NT2/D1 (cell line): Measurements from ENCODE around the gene SUMO1.

Experiments
- DNase-seq: peaks from one replicate; pipeline ENCODE4 v3.0.0-alpha.2; 2011; ENCODE audit warnings: low read depth, low spot score
- H3K27me3 ChIP-seq: 2 replicates; pipeline ENCODE4 v1.6.0; 2011; ENCODE audit warnings: mild to moderate bottlenecking; ENCODE audit not compliant: insufficient read length, insufficient read depth
- H3K36me3 ChIP-seq: 2 replicates; pipeline ENCODE4 v1.6.1; 2011; ENCODE audit warnings: mild to moderate bottlenecking, low read length, mixed read lengths; ENCODE audit not compliant: insufficient read depth, insufficient read length
- H3K4me1 ChIP-seq: 2 replicates; pipeline ENCODE4 v1.5.1; 2011; ENCODE audit not compliant: insufficient read depth, insufficient read length
- H3K4me3 ChIP-seq: 2 replicates; pipeline ENCODE4 v1.5.1; 2011; ENCODE audit warnings: low read depth; ENCODE audit not compliant: insufficient read length
- H3K9ac ChIP-seq: 2 replicates; pipeline ENCODE4 v1.6.0; 2011; ENCODE audit warnings: low read depth; ENCODE audit not compliant: insufficient read length
- H3K9me3 ChIP-seq: 2 replicates; pipeline ENCODE4 v1.5.1; 2011; ENCODE audit warnings: mild to moderate bottlenecking, low read length; ENCODE audit not compliant: insufficient read depth
- SUZ12 ChIP-seq: IDR thresholded peaks from 2 replicates; pipeline ENCODE4 v1.6.1; 2011; ENCODE audit not compliant: insufficient read length, insufficient read depth; ENCODE audit errors: extremely low read depth
- YY1 ChIP-seq: IDR thresholded peaks from 2 replicates; pipeline ENCODE4 v1.6.1; 2011; ENCODE audit not compliant: insufficient read length, insufficient read depth
- ZNF274 ChIP-seq: IDR thresholded peaks from 2 replicates; pipeline ENCODE4 v1.6.1; 2011; ENCODE audit warnings: mild to moderate bottlenecking, low read depth, low read length

The SUMO1 gene

GRCh38 chr2:202221873-202222272, 16.5 kb downstream of the SUMO1 start:
- Histone ChIP-seq H3K4me3 (no peak overlapping the region), H3K27me3 (no peaks in the 10 kb centered on the region), H3K4me1 (no peaks in the 10 kb centered on the region), H3K9me3 (no peaks in the 10 kb centered on the region), H3K36me3 (peaks cover 40% of the 10 kb centered on the region), H3K9ac (no peak overlapping the region)
- DNase-seq = peak; percentile 11
- TF ChIP-seq YY1 (no peak), ZNF274 (no peak), SUZ12 (no peak)

DNA sequence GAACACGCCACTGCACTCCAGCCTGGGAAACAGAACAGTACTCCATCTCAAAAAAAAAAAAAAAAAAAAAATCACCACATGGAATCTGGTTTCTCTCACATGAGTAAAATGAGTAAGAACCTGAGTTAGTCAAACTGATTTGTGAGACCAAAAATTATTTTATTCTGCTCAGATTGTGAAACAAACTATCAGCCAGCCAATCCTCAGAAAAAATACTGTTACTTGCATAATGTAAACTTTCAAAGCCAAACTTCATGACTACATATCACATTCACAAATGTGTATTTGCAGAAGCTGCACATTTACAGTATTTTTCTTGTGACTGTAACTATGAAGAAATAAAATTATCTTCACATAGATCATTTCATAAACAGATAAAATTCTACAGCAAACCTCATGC, 23.2 kb downstream of the SUMO1 start:
- DNase-seq = no peak
- no peak for TF ChIP-seq SUZ12
- no peak for TF ChIP-seq YY1
- no peak for TF ChIP-seq ZNF274
- H3K36me3 ChIP-seq = peaks cover 53% of the 10 kb centered on the region
- no peak overlapping the region for H3K9ac ChIP-seq
- no peaks in the 10 kb centered on the region for H3K9me3 ChIP-seq
- H3K27me3 ChIP-seq = no peaks in the 10 kb centered on the region
- H3K4me3 ChIP-seq = no peak overlapping the region
- no peaks in the 10 kb centered on the region for H3K4me1 ChIP-seq

GRCh38 chr2:202208526-202208925, 29.9 kb downstream of the SUMO1 start:
- peaks cover 57% of the 10 kb centered on the region for H3K36me3 ChIP-seq
- H3K27me3 ChIP-seq = no peaks in the 10 kb centered on the region
- TF ChIP-seq YY1 = no peak
- no peak for DNase-seq
- H3K4me1 ChIP-seq = no peaks in the 10 kb centered on the region
- H3K9ac ChIP-seq = no peak overlapping the region
- no peak overlapping the region for H3K4me3 ChIP-seq
- no peaks in the 10 kb centered on the region for H3K9me3 ChIP-seq

DNA sequence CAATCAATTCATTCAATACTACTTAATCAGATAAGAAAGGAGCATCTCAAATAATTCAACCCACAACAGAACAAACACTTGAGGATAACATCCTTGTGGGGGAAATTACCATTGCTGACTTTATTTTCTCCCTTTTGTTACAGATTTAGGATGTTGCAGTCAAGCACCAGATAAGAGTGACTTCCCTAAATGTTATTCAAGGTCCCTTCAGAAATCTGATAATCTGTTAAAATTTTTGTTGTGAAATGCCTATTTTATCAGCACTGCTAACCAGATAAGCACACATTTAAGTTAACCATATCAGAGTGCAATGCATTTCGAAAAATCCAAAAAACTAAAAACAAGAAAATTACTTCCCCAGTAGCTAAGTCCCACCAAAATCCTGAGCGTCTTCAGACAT, 33.5 kb downstream of the SUMO1 start:
- Histone ChIP-seq H3K4me3 (no peak overlapping the region), H3K36me3 (peaks cover 49% of the 10 kb centered on the region), H3K9ac (no peak overlapping the region), H3K27me3 (no peaks in the 10 kb centered on the region), H3K9me3 (no peaks in the 10 kb centered on the region), H3K4me1 (no peaks in the 10 kb centered on the region)
- TF ChIP-seq ZNF274 (no peak), YY1 (no peak), SUZ12 (no peak)
- no peak for DNase-seq

GRCh38 chr2:202203348-202203747, 35.0 kb downstream of the SUMO1 start:
- no peaks in the 10 kb centered on the region for H3K27me3 ChIP-seq
- H3K4me1 ChIP-seq = no peaks in the 10 kb centered on the region
- no peaks in the 10 kb centered on the region for H3K9me3 ChIP-seq
- no peak for TF ChIP-seq SUZ12
- DNase-seq = no peak
- H3K4me3 ChIP-seq = no peak overlapping the region
- peaks cover 44% of the 10 kb centered on the region for H3K36me3 ChIP-seq
- no peak overlapping the region for H3K9ac ChIP-seq

GRCh38 chr2:202201220-202202160, 36.9 kb downstream of the SUMO1 start:
- H3K4me3 ChIP-seq = no peak overlapping the region

GRCh38 chr2:202196727-202197126, 41.7 kb downstream of the SUMO1 start:
- Histone ChIP-seq H3K4me1 (no peaks in the 10 kb centered on the region), H3K27me3 (no peaks in the 10 kb centered on the region), H3K4me3 (no peak overlapping the region), H3K9ac (no peak overlapping the region), H3K36me3 (peaks cover 1% of the 10 kb centered on the region), H3K9me3 (no peaks in the 10 kb centered on the region)
- no peak for TF ChIP-seq SUZ12
- no peak for TF ChIP-seq YY1
- no peak for DNase-seq

More at GRCh38 chr2:202201220-202202160, 36.9 kb downstream of the SUMO1 start:
- Histone ChIP-seq H3K4me1 (no peaks in the 10 kb centered on the region), H3K27me3 (no peaks in the 10 kb centered on the region), H3K9me3 (no peaks in the 10 kb centered on the region), H3K9ac (no peak overlapping the region), H3K36me3 (peaks cover 36% of the 10 kb centered on the region)
- TF ChIP-seq SUZ12 (no peak), YY1 (no peak)
- no peak for DNase-seq
